Measurements from ENCODE around the gene FCN1. TPM values are rescaled to one million over a fixed set of nuclear protein-coding genes. Genes with fewer than 3 reads are reported as not detected.
"Not testable (repeated sequence)": the region's sequence is repeated elsewhere in the genome, so short reads cannot be mapped to it uniquely, and the experiment has no call there.

Gene FCN1
- total and polyA plus RNA-seq, 7 experiments from 2014 or later: 2.1 to 561 (median 8.1) TPM; not detected in 1

DNA sequence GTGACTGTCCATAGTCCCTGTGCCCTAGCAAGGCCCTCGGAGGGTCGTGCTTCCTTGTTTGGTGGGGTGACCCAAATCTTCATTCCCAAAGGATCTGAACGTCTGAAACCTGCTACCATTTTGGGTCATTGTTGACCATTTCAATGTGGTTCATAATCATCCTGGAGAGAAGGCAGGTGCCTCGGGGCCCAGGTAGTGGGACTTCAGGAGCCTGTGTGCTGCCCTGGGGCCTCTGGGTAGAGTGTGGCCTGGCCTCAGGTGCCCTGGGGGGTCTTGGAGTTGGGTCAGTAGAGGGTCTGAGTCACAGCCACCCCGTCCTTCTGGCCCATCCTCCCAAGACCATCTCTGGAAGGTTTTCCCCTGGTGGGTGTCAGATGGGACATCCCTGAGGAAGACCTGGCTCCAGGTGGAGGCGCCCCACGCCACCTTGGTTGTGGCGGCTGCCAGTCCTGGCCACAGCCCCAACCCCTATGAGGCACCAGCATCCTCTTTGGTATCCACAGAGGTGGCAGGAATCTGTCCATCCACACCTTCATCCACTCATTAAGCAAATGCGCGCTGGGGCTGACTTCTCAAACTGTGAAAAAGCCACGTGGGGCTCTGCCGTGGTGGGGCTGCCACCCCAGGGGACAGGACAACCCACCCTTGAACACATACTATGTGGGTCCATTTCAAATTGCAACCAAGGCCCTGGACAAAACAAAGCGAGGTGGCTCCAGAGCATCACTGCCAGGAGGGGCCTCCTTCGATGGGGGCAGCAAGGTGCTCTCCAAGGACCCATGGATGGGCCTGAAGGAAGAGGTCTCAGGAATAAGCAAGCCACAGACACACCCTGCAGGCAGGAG is 41.6 kb upstream of the FCN1 start:
- DNase-seq: no peak
- no peak overlapping the region for H3K27ac Mint-ChIP-seq

DNA sequence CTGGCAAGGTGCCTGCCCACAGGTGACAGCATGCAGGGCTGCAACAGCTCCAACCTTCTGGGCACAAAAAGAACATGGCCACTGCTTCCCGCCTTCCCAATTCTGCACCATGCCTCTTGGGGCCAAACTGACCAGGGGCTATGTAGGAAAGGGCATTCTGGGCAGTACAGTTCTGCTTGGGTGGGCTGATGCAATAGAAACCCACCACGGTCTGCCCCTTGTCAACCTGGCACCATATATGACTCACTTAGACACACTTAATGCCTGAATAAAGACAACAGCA is 40.2 kb upstream of the FCN1 start:
- Histone ChIP-seq H3K4me1 (ENCODE audit: control insufficient read depth in 2 of 2, insufficient read depth in 2 of 2, low read length in 2 of 2) (no peaks in the 10 kb centered on the region), H3K4me3 (ENCODE audit: low read length) (no peak overlapping the region), H3K27ac (ENCODE audit: low read depth, low read length) (no peak overlapping the region), H3K9me3 (ENCODE audit: control insufficient read depth in 2 of 3, low read length in 3 of 3) (no peaks in the 10 kb centered on the region), H3K27me3 (ENCODE audit: control insufficient read depth in 2 of 2, insufficient read depth in 2 of 2, low read length in 2 of 2) (no peaks in the 10 kb centered on the region), H3K36me3 (ENCODE audit: control insufficient read depth in 2 of 3, insufficient read depth in 3 of 3, low read length in 3 of 3) (no peaks in the 10 kb centered on the region)
- Mint-ChIP-seq H3K4me1 (no peaks in the 10 kb centered on the region), H3K36me3 (no peaks in the 10 kb centered on the region), H3K27ac (no peak overlapping the region), H3K27me3 (no peaks in the 10 kb centered on the region), H3K9me3 (no peaks in the 10 kb centered on the region), H3K4me3 (no peak overlapping the region)
- POLR2A ChIA-PET: no interaction called here
- no peak for DNase-seq
- CTCF ChIA-PET: no interaction called here
- intact Hi-C loops (cut with micrococcal nuclease): no loop called here
- no peak for ATAC-seq

More for the DNA sequence above, 41.6 kb upstream of the FCN1 start:
- peaks cover 0 to 6% (median 0%) of the 10 kb centered on the region in 5 donors for H3K27me3 Mint-ChIP-seq
- Histone ChIP-seq H3K4me1 (ENCODE audit: control insufficient read depth in 2 of 2, insufficient read depth in 2 of 2, low read length in 2 of 2) (no peaks in the 10 kb centered on the region), H3K4me3 (ENCODE audit: low read length) (no peak overlapping the region), H3K36me3 (ENCODE audit: control insufficient read depth in 2 of 3, insufficient read depth in 3 of 3, low read length in 3 of 3) (no peaks in the 10 kb centered on the region), H3K27ac (ENCODE audit: low read depth, low read length) (no peak overlapping the region), H3K27me3 (ENCODE audit: control insufficient read depth in 2 of 2, insufficient read depth in 2 of 2, low read length in 2 of 2) (no peaks in the 10 kb centered on the region), H3K9me3 (ENCODE audit: control insufficient read depth in 2 of 3, low read length in 3 of 3) (no peaks in the 10 kb centered on the region)
- ATAC-seq: no peak
- CTCF ChIA-PET: no interaction called here
- H3K9me3 Mint-ChIP-seq: no peaks in the 10 kb centered on the region
- H3K4me3 Mint-ChIP-seq: no peak overlapping the region
- POLR2A ChIA-PET: no interaction called here
- H3K36me3 Mint-ChIP-seq: no peaks in the 10 kb centered on the region
- H3K4me1 Mint-ChIP-seq: no peaks in the 10 kb centered on the region
- intact Hi-C loops (cut with micrococcal nuclease): no loop called here

DNA sequence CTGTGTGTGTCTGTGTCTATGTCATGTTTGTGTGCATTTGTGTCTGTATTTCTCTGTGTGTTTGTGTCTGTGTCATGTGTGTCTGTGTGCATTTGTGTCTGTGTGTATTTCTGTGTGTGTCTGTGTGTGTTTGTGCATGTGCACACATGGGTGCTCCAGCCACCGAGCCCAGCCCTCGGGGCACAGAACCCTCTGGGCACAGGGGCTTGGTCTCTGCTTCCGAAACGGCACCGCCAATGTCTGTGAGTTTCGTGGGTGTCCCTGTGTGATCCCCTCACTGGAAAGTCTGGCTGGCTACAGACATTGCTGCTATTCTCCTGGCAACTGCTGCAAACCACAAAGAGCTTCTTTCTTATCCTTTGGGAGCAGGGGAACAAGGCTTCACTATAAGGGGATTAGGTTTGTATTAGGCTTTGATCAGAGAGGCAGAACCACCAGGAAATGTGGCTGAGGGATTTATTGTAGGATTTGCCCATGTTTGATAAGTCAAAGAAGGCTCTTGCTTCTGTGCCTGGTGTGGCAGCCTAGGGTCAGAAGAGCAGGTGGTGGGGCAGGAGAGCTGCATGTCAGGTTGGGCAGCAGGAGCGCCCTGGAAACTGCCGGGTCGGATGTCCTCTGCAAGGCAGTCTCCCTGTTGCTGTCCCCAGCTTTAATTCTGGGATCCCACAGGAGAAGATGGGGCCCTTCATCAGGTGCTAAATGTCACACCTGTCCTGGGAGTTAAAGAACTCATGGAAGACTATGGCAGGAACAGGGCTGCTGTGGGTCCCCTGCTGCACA is 39.6 kb upstream of the FCN1 start:
- H3K27ac ChIP-seq (ENCODE audit: low read depth, low read length): no peak overlapping the region
- no peak for ATAC-seq
- intact Hi-C loops (cut with micrococcal nuclease): no loop called here
- Mint-ChIP-seq H3K4me1 (no peaks in the 10 kb centered on the region), H3K9me3 (no peaks in the 10 kb centered on the region), H3K27me3 (no peaks in the 10 kb centered on the region), H3K4me3 (no peak overlapping the region), H3K36me3 (no peaks in the 10 kb centered on the region), H3K27ac (no peak overlapping the region)
- no peak overlapping the region for H3K4me3 ChIP-seq (ENCODE audit: low read length)
- H3K36me3 ChIP-seq (ENCODE audit: control insufficient read depth in 2 of 3, insufficient read depth in 3 of 3, low read length in 3 of 3): no peaks in the 10 kb centered on the region
- no peaks in the 10 kb centered on the region for H3K27me3 ChIP-seq (ENCODE audit: control insufficient read depth in 2 of 2, insufficient read depth in 2 of 2, low read length in 2 of 2)
- no peaks in the 10 kb centered on the region for H3K9me3 ChIP-seq (ENCODE audit: control insufficient read depth in 2 of 3, low read length in 3 of 3)
- CTCF ChIA-PET: no interaction called here
- H3K4me1 ChIP-seq (ENCODE audit: control insufficient read depth in 2 of 2, insufficient read depth in 2 of 2, low read length in 2 of 2): no peaks in the 10 kb centered on the region
- POLR2A ChIA-PET: no interaction called here
- no peak for DNase-seq

DNA sequence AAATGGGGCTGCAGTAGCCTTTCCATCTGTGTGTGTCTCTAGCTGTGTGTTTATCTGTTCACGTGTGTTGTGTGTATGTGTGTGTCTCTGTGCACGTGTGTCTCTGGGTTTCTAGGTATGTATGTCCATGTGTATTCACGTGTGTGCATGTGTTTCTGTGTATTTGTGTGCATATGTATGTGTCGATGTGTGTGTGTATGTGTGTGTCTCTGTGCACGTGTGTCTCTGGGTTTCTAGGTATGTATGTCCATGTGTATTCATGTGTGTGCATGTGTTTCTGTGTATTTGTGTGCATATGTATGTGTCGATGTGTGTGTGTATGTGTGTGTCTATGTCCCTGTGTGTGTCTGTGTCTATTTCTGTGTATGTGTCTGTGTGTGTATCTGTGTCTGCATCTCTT is 38.7 kb upstream of the FCN1 start:
- H3K27me3 Mint-ChIP-seq; ATAC-seq; H3K9me3 Mint-ChIP-seq; H3K27me3 ChIP-seq (ENCODE audit: control insufficient read depth in 2 of 2, insufficient read depth in 2 of 2, low read length in 2 of 2); H3K36me3 Mint-ChIP-seq; DNase-seq; H3K9me3 ChIP-seq (ENCODE audit: control insufficient read depth in 2 of 3, low read length in 3 of 3); H3K27ac ChIP-seq (ENCODE audit: low read depth, low read length); H3K4me3 Mint-ChIP-seq; H3K36me3 ChIP-seq (ENCODE audit: control insufficient read depth in 2 of 3, insufficient read depth in 3 of 3, low read length in 3 of 3); H3K27ac Mint-ChIP-seq; H3K4me3 ChIP-seq (ENCODE audit: low read length); intact Hi-C loops (cut with micrococcal nuclease); H3K4me1 Mint-ChIP-seq; CTCF ChIA-PET; H3K4me1 ChIP-seq (ENCODE audit: control insufficient read depth in 2 of 2, insufficient read depth in 2 of 2, low read length in 2 of 2); POLR2A ChIA-PET: not testable (repeated sequence)

DNA sequence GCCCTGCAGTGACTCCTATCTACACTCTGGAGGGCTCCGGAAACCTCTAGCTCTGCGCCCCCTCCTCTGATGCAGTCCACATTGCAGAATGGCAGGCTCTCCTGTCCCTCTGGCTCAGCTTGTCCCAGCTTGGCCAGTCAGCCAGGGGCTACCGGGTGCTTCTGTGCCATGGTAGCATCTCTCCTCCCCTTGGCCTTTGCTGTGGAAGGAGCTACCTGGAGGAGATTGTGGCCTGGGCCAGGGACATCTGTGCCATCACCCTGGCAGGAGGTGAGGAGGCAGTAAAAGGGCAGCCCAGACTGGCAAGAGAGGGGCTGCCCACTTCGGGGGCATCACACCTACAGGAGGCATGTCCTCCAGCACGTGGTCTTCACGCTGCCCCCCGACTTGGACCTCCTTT is 38.1 kb upstream of the FCN1 start:
- ChIA-PET POLR2A (no interaction called here), CTCF (no interaction called here)
- intact Hi-C loops (cut with micrococcal nuclease): no loop called here
- no peaks in the 10 kb centered on the region for H3K27me3 ChIP-seq (ENCODE audit: control insufficient read depth in 2 of 2, insufficient read depth in 2 of 2, low read length in 2 of 2)
- Mint-ChIP-seq H3K27me3 (no peaks in the 10 kb centered on the region), H3K4me3 (no peak overlapping the region), H3K27ac (no peak overlapping the region), H3K9me3 (peaks cover 0 to 4% (median 0%) of the 10 kb centered on the region in 11 donors), H3K36me3 (no peaks in the 10 kb centered on the region), H3K4me1 (no peaks in the 10 kb centered on the region)
- ATAC-seq (no peak), DNase-seq (no peak)
- no peak overlapping the region for H3K27ac ChIP-seq (ENCODE audit: low read depth, low read length)
- no peaks in the 10 kb centered on the region for H3K36me3 ChIP-seq (ENCODE audit: control insufficient read depth in 2 of 3, insufficient read depth in 3 of 3, low read length in 3 of 3)
- no peaks in the 10 kb centered on the region for H3K4me1 ChIP-seq (ENCODE audit: control insufficient read depth in 2 of 2, insufficient read depth in 2 of 2, low read length in 2 of 2)
- H3K9me3 ChIP-seq (ENCODE audit: control insufficient read depth in 2 of 3, low read length in 3 of 3): peaks cover 0 to 5% (median 0%) of the 10 kb centered on the region in 3 experiments
- no peak overlapping the region for H3K4me3 ChIP-seq (ENCODE audit: low read length)

DNA sequence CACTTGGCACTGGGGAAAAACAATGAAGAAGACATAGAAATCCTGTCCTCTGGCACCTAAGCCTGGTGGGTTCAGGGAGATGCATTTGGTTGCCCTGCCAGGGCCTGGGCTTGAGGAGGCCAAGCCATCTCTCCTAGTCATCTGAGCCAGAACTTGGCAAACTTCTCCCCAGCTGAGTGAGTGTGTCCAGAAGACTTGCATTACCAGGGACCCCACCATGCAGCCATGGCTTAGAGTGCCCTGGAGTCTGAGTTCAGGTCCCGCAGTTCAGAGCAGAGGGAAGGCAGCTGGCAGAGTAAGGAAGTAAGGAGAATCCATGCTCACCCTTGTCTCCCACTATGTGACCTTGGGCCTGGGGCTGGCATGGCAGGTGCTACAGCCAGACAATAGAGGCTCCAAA is 37.4 kb upstream of the FCN1 start:
- H3K4me3 ChIP-seq (ENCODE audit: low read length): no peak overlapping the region
- Mint-ChIP-seq H3K4me3 (no peak overlapping the region), H3K36me3 (no peaks in the 10 kb centered on the region), H3K4me1 (no peaks in the 10 kb centered on the region), H3K9me3 (peaks cover 0 to 4% (median 0%) of the 10 kb centered on the region in 11 donors), H3K27ac (no peak overlapping the region), H3K27me3 (no peaks in the 10 kb centered on the region)
- H3K27me3 ChIP-seq (ENCODE audit: control insufficient read depth in 2 of 2, insufficient read depth in 2 of 2, low read length in 2 of 2): no peaks in the 10 kb centered on the region
- ChIA-PET CTCF (no interaction called here), POLR2A (no interaction called here)
- DNase-seq: no peak
- no peak for ATAC-seq
- intact Hi-C loops (cut with micrococcal nuclease): no loop called here
- H3K4me1 ChIP-seq (ENCODE audit: control insufficient read depth in 2 of 2, insufficient read depth in 2 of 2, low read length in 2 of 2): no peaks in the 10 kb centered on the region
- H3K9me3 ChIP-seq (ENCODE audit: control insufficient read depth in 2 of 3, low read length in 3 of 3): peaks cover 0 to 5% (median 0%) of the 10 kb centered on the region in 3 experiments
- H3K27ac ChIP-seq (ENCODE audit: low read depth, low read length): no peak overlapping the region
- no peaks in the 10 kb centered on the region for H3K36me3 ChIP-seq (ENCODE audit: control insufficient read depth in 2 of 3, insufficient read depth in 3 of 3, low read length in 3 of 3)

DNA sequence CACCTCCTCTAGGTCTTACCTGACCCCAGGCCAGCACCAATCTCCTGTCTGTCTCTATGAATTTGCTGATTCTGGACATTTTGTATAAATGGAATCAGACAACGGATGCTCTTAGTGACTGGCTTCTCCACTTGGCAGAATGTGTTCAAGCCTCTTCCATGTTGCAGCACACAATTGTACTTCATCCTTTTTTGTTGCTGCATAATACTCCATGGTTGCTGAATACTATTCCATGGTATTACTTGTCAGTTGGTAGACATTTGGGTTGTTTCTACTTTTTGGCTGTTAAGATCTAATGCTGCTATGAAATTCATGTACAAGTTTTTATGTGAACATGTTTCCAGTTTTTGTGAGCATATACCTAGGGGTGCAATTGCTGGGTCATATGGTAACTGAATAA is 34.3 kb upstream of the FCN1 start:
- H3K36me3 ChIP-seq (ENCODE audit: control insufficient read depth in 2 of 3, insufficient read depth in 3 of 3, low read length in 3 of 3): no peaks in the 10 kb centered on the region
- Mint-ChIP-seq H3K27me3 (no peaks in the 10 kb centered on the region), H3K27ac (no peak overlapping the region), H3K4me3 (no peak overlapping the region), H3K4me1 (no peaks in the 10 kb centered on the region), H3K36me3 (no peaks in the 10 kb centered on the region), H3K9me3 (peaks cover 0 to 4% (median 0%) of the 10 kb centered on the region in 11 donors)
- no peaks in the 10 kb centered on the region for H3K27me3 ChIP-seq (ENCODE audit: control insufficient read depth in 2 of 2, insufficient read depth in 2 of 2, low read length in 2 of 2)
- ATAC-seq: no peak
- ChIA-PET CTCF (no interaction called here), POLR2A (no interaction called here)
- H3K4me3 ChIP-seq (ENCODE audit: low read length): no peak overlapping the region
- no peaks in the 10 kb centered on the region for H3K4me1 ChIP-seq (ENCODE audit: control insufficient read depth in 2 of 2, insufficient read depth in 2 of 2, low read length in 2 of 2)
- intact Hi-C loops (cut with micrococcal nuclease): no loop called here
- peaks cover 0 to 5% (median 0%) of the 10 kb centered on the region in 3 experiments for H3K9me3 ChIP-seq (ENCODE audit: control insufficient read depth in 2 of 3, low read length in 3 of 3)
- DNase-seq: no peak
- H3K27ac ChIP-seq (ENCODE audit: low read depth, low read length): no peak overlapping the region
